NCI-H1105 treated with DMSO at 0.1 percent for 48 hours (cell line): Measurements from ENCODE around the gene C11orf71.

Experiments used
- DNase-seq: peaks from one replicate; lab custom pipeline; 2025; lab: John Stamatoyannopoulos, UW

Gene C11orf71

GRCh38 chr11:114400216-114400914 is at the start of gene C11orf71, which contains the start of gene RBM7:
Gene C11orf71, minus strand, starts transcription at chr11:114400511. Its CDS starts 180 bp downstream, at chr11:114400331.
Gene RBM7, plus strand, starts transcription at chr11:114400666. Its CDS starts 6 bp downstream, at chr11:114400672.
- peak; percentile 96 for DNase-seq

GRCh38 chr11:114449845-114450244 is 49.5 kb upstream of the C11orf71 start:
- no peak for DNase-seq

GRCh38 chr11:114448749-114449482 is 48.6 kb upstream of the C11orf71 start:
- DNase-seq: peak; percentile 2

- DNase-seq: no peak
Observed at GRCh38 chr11:114447892-114448291, 47.6 kb upstream of the C11orf71 start.

- DNase-seq: no peak
Observed at GRCh38 chr11:114447444-114447843, 47.1 kb upstream of the C11orf71 start.

GRCh38 chr11:114442536-114442935 is 42.2 kb upstream of the C11orf71 start:
- no peak for DNase-seq

GRCh38 chr11:114441921-114442320 is 41.6 kb upstream of the C11orf71 start:
- peak; percentile 57 for DNase-seq

- DNase-seq: peak; percentile 87
Observed at GRCh38 chr11:114440971-114441763, 40.9 kb upstream of the C11orf71 start.

GRCh38 chr11:114440121-114440860 is 40.0 kb upstream of the C11orf71 start:
- DNase-seq: peak; percentile 26

GRCh38 chr11:114439229-114440120 is 39.2 kb upstream of the C11orf71 start, which contains the start of gene REXO2:
Gene REXO2, plus strand, starts transcription at chr11:114439467. Its CDS starts 62 bp downstream, at chr11:114439529.
- peak; percentile 94 for DNase-seq

GRCh38 chr11:114438303-114438702 is 38.0 kb upstream of the C11orf71 start:
- DNase-seq: no peak

GRCh38 chr11:114433376-114433775 is 33.1 kb upstream of the C11orf71 start:
- no peak for DNase-seq

GRCh38 chr11:114432893-114433292 is 32.6 kb upstream of the C11orf71 start:
- DNase-seq: no peak

- no peak for DNase-seq
Observed at GRCh38 chr11:114430290-114430689, 30.0 kb upstream of the C11orf71 start.

- DNase-seq: no peak
Observed at GRCh38 chr11:114426280-114426679, 26.0 kb upstream of the C11orf71 start.

GRCh38 chr11:114416441-114416961 is 16.2 kb upstream of the C11orf71 start:
- no peak for DNase-seq

- no peak for DNase-seq
Observed at GRCh38 chr11:114413958-114414357, 13.6 kb upstream of the C11orf71 start.

- no peak for DNase-seq
Observed at GRCh38 chr11:114412946-114413345, 12.6 kb upstream of the C11orf71 start.

GRCh38 chr11:114401311-114401710 is 1.0 kb upstream of the C11orf71 start:
- no peak for DNase-seq

- DNase-seq: peak; percentile 74
Observed at GRCh38 chr11:114400915-114401223, 558 bp upstream of the C11orf71 start.
